HG03571 (cell line): ENCODE measurements around the gene BLNK.

Experiments
- ATAC-seq: cut with Tn5 transposase; IDR thresholded peaks from one replicate; pipeline ENCODE4 v1.9.1; 2021; ENCODE audit not compliant: unreplicated experiment

The BLNK gene

DNA sequence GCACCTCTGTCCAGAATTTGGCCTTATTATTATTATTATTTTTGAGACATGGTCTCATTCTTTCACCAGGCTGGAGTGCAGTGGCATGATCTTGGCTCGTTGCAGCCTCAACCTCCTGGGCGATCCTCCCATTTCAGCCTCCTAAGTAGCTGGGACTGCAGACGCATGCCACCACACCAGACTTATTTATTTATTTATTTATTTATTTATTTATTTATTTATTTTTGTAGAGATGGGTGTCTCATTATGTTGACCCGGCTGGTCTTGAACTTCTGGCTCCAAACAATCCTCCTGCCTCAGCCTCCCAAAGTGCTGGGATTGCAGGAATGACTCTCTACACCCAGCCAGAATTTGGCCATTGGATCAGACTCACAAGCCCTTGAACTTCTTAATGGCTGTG lies 6.4 kb downstream of the BLNK start:
- ATAC-seq, result no peak

DNA sequence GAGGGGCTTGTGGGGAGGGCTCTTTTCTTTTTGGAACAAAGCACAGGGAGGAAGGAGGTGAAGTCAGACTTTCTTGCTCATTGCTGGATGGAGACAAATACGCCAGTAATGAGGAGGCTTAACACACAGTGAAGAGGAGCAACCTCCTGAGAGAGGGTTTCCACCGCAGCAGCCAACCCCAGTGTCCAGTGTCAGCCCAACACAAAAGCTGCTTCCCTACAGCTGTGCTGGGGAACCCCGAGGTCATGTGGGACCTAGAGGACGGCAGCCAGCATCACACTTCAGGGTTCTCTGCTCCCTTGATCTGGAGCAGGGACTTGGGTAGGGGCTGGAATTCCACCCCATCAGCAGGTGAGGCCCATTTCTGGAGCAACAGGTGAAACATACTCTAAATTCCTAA lies 7.7 kb downstream of the BLNK start:
- no peak for ATAC-seq

DNA sequence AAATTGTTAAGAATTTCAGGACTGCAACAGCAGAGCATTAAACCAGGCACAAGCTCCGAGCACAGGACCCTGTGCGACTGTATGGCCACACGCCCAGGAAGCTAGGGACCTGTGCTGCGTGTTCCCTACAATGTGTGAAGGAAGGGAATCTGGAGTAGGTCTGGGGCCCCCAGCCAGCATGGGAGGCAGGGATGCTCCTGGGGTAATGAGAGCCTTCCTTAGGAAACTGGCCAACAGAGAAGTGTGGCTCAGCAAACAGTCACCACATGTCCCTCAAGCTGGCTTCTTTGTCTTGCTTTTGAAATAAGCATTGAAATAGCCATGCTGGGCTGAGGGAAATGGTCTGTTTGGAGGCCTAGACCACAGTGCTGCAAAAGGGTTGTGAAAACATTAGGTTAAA lies 8.2 kb downstream of the BLNK start:
- ATAC-seq, result no peak

DNA sequence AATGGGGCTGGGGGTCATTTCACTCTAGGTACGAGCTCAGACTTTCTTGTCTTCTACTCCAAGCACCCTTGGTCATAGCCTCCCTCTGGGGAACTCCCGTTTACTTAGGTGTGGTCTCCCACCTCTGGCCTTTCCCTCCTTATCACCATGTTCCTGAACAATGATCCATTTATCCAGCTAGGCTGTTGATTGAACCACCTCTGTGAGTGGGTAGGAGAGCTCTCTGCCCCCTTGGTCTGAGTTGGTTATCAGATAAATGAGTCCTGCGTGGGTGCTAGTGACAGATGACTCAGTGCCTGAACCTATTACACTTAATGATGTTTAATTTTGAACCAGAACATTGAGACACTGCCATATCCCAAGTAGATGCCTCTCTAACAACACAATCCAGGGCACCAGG lies 9.4 kb downstream of the BLNK start:
- no peak for ATAC-seq

DNA sequence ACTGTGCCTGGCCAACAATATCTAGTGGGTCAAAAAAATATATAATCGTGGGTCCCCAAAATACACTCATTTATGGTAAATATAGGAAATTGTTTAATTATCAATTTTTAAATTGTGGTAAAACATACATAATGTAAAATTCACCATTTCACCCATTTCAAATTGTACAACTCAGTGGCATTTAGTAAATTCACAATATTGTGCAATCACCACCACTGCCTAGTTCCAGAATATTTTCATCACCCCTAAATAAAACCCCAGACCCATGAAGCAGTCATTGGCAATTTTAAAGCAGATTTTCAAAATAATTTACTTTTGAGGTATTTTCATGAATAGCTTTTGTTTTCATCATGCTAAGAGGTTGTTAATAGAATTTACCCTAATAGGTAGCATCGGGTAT lies 10.2 kb downstream of the BLNK start:
- no peak for ATAC-seq

DNA sequence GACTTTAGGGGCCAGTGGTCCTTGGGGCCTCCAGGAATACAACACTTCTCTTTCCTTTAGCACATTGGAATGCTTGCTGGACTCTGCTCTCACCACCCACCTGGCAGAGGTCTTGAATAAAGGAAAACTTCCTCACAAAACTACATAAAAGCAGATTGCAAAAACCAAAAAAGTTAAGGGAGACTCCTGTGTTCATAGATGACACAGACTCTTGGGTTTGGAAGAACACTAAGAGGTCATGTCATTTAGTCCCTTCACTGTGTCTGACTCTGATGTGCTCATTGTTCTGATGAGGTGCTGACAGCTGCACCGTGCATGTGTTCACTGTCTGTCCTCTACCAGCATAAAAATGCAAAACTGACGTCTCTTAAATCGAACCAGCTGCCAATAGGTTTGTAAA lies 11.4 kb downstream of the BLNK start:
- ATAC-seq, result no peak

DNA sequence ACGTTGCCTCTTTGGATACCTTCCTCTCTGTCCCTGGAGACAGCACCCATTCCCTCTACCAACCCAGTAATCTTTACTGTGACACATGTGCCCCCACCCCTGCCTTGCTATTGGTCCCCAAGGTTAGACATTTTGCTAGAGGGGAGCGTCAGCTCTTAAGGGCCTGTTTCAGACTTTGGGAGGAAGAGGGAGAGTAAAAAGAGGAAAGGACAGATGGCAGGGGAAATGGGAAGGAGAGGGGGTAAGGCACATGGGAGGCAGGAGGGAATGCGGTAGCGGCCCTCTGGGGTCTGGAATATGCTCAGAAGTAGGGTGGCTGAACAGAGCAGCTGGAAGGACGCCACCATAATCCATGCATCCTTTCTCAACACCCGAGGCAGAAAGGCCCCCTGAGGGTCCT lies 12.2 kb downstream of the BLNK start:
- no peak for ATAC-seq

DNA sequence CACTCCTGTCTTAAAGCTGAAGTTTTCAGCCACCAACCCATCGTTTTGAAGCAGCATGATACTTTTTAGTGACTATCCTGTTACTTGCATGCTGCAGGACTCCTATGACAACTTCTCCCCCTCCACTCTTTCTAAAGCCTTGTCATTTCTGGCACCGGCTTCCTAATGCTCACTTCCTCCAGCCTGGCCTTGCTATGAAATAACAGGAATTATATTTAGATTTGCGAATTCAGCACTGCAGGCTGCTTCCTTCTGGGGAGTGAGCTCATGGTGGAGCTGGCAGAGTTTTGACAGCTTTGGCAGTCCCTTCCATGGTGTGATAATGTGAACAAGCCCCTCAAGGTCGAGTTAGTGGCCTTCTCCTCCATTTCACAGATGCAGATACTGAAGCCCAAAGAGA lies 13.4 kb downstream of the BLNK start:
- ATAC-seq, result no peak

DNA sequence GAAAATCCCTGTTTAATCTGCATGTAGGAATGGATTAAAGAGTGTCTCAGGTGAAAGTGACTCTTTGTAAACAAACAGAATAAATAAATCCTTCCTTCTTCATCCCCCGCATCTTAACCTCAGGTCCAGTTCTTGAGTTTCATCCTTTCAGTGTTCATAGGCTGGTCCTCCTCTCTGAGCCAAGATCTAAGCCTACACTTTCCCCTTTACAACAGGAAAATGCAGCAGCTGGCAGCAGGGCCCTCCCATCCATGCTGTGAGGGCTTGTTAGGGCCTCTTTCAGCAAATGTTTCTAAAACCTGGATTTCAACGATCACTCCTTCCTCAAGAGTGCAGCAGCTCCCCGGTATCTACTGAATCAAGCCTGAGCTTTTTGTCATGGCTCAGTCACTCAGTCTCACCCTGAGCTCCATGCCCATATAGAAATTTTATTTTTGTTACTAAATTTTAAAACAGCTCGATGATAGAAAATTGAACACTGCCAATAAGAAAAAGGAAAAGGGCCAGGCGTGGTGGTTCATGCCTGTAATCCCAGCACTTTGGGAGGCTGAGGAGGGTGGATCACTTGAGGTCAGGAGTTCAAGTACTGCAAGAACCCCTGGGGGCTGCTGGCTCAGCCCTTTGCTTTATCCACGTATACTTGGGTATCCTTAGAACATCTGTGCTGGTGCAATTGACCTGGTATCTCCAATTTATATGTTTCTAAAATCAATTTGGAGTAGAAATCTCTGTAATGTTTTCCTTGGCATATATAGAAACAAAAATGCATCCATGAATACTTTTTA lies 15.6 kb downstream of the BLNK start:
- ATAC-seq, result no peak

DNA sequence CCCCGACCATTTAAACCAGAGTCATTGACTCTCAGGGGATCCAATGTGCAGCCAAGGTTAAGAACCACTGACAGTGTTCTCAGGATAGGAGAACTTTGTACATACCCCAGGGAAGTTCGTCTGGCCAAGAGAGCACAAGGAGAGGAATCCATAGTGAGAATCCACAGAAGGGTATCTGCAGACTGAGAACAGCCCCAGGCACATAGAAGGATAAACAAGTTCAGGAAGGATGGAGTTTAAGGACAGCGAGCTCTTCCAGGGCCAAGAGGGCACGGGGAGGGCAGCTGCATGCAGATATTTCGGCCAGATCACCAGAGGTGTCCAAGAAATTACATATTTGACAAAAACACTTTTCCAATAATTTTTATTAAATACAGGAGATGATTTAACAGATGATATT lies 16.4 kb downstream of the BLNK start:
- no peak for ATAC-seq

DNA sequence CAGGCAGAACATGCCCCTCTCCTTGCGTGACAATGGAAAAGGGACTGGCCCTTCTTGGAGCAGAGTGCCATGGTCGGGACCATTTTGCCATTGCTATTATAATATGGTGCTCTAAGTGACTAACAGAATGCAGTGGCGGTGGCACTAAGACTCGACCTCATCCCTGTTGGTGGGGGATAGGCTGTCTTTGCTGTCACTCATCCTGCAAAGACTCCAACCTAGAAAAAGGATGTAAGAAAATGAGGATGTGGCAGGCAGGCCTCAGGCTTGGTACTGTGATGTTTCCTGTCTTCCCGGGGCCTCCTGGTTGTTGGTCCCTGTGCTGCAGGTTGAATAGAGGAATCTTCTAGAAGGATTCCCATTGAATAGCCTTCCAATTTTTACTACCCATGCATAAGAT lies 18.6 kb downstream of the BLNK start:
- ATAC-seq, result no peak

DNA sequence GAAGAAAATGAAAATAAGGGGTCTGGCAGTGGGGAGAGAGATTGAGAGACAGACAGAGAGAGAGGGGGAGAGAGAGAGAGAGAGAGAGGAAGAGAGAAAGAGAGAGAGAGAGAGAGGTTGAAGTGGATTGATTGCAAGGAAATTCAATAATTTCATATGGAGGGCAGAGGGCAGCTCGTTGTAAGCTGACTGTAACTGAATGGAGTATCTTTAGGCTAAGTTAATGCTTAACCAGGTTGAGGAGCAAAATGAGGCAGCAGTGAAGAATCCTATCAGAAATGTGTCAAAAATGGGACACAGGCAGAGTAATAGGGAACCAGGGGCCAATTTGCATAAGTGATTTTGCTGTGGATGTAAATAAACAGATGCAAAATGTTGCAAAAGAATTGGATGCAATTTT lies 21.0 kb downstream of the BLNK start:
- ATAC-seq, result no peak

DNA sequence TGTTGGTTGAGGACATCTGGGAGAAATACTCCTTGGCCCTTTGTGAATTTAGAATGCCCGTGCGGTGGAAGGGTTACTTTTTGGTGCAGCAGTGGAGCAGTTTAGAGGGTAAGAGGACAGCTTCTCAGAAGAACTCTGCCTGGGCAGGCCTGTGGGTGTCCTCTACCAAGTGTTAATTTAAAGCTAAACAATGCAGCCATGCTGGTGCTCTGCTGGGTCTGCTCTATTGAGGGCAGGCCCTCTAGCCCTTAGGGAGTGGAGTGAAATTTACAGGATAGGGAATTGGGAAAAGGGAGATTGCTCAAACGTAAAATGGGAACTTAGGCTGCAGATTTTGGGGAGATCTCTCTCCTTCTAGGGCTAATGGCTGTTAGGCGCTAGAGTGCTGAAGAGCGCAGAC lies 22.1 kb downstream of the BLNK start:
- ATAC-seq, result no peak

DNA sequence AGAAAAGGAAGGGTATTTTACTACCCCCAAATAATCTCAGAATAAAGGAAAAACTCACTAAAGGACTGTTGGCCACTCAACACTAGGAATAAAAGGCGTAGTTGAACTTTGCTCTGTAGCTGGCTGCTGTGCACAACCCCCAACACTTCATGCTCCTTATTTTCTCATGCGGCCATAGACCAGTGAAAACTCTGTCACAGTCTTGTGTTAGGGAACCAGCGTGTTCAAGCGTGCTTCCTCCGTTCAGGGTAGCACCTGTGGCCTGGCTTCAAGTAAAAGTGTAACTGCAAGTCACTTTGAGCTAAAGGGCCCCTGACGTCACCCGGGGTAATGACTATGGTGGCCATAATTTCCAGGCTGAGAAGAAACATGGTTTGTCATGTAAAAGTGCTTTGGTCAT lies 27.0 kb downstream of the BLNK start:
- peak; percentile 97 for ATAC-seq

DNA sequence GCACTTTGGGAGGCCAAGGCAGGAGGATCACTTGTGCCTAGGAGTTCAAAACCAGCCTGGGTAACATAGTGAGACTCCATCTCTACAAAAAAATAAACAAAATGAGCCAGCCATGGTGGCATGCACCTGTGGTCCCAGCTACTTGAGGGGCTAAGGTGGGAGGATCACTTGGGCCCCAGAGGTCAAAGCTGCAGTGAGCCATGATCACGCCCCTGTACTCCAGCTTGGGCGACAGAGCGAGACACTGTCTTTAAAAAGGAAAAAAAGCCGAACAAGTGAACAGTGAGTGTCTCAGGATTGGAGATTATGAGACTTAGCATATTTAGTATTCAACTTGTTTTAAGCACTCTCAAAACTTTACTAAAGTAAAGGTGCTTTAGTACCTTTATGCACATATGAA lies 28.1 kb downstream of the BLNK start:
- no peak for ATAC-seq

DNA sequence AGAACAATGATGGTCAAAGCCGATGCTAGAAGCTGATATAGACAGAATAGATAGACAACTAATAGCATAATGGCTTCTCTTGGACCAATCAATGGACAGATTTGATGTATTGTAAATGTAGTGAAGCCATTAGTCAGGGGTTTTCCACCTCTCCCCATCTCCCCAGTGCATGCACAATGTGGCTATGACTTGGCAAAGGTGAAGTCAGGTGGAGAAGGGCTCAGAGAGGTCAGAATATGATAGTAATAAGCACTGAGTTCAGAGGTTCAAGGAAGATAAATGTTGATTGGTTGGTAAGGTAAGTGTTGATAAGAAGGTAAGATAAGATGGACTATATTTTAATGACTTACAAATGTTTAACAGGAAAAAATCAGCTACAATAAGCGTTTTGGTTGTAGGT lies 28.5 kb downstream of the BLNK start:
- ATAC-seq, result no peak

DNA sequence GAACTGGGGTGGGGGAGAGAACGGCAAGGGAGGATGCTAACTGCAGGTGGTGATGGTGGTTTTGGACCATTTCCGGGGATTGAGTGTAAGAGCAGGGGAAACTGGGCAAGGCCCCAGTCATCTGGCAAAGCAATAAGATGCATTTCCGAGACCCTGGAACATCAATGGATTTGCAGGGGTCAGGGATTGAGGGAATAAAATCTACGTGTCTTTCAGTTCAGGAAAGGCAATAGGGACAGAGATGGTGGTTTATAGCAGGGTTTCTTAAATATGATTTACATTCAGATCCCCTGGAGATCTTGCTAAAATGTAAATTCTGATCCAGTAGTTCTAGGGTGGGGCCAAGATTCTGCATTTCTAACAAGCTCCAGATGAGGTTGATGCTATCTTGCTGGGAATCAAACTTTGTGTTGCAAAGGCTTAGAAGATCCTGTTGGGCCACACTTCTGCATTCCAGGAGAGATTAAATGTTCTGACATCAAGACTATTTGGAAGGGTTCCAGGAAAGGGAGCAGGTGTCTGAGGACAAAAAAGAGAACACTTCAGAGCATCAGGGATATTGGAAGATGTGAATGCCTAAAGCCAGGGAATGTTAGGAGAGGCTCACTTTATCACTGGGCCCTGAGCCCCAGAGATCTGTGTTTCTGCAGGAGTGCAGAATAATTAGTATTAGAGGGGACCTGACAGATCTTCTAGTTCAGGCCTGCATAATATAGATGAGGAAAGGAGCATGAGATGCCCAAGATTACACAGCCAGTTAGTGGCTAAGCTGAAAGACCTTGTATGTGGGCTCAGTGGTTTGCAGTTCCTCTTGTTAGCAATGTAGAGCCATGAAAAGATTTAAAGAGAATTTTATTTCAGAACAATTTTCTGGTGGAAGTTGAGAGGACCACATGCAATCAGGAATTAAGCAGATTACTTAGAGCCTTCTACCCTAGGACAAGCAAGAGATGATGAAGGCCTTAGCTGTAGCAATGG lies 32.4 kb downstream of the BLNK start:
- no peak for ATAC-seq

DNA sequence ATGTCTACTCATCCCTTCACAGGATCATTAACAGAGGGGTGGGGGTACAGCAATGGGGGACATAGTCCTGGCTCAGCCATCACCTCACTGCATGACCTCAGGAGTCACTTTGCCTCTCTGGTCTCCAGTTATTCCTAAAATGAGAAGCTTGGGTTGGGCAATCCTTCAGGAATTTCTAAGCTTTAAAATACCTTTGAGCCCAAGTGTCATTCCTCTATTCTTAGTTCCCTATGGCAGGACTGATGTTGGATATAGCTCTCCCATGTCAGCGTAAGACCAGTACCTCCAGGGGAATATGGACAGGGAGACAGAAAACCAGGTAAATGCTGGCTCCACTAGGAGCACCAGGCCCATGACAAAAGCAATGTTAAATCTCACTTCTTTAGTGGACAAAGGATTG lies 34.5 kb downstream of the BLNK start:
- ATAC-seq, result no peak

DNA sequence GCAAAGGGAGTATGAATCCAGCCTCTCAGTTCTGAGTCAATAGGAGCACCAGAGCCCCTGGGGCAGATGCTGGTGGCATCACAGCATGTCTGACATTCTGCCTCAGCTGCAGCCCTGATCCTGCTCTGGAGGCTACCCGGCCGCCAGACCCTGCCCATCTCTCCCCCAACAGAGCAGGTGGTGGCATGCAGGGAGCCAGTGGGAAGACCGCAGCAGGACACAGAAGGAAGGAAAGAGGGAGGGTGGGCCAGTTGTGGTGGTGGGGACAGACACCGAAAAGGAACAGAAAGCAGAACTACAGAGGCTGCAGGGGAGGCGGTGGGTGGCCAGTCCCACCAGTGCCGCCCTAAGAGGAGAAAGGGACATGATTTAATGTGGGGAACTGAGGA lies 35.3 kb downstream of the BLNK start:
- no peak for ATAC-seq

DNA sequence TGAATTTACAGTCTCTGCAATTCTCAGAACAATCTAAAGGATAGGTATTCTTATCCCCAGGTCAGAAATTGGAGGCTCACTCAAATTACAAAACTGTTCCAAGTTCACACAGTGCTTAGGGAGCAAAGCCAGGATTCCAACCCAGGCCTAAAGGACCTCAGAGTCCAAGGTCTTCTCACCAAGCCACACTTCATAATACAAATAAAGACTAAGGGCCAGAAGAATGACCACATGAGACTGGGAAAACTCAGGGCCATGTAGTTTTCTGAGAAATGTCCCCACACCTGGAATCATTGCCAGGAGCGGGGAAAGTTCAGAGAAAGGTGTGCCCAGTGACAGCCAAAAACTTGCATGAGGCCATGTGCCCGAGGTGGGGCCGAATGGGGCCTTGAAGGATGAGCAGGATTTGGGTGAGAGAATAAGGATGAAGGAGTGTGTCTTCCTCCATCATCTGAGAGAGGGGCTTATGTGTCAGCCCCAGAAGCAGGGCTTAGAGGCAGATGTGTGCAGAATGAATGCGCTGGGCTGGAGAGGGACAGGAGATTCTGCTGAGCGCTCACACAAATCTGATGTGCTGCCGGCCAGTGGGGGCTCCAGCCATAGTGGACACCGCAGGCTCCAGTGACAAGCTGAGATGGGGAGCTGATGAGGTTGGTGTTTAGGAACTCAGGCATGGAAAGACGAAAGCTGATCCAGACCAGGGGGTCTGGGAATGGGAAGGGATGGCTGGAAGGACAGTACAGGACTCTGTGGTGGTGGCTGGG lies 35.9 kb downstream of the BLNK start:
- ATAC-seq, result no peak

DNA sequence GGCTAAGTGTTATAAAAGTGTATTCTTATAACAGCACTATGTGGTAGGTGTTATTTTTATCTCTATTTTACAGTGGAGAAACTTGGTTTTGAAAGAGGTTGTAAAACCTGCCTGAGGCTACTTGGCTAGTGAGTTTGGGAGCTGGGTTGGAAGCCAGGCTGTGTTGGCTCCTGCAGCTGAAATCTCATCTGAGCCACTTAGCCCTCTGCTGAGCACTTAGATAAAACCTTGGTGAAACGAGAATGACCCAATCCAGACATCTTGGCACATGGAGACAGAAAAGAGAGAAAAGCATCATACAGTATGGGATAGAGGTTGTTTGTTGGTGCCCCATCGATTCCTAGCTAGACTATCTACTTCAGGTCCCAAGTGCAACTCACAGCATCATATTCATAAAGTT lies 37.4 kb downstream of the BLNK start:
- no peak for ATAC-seq

DNA sequence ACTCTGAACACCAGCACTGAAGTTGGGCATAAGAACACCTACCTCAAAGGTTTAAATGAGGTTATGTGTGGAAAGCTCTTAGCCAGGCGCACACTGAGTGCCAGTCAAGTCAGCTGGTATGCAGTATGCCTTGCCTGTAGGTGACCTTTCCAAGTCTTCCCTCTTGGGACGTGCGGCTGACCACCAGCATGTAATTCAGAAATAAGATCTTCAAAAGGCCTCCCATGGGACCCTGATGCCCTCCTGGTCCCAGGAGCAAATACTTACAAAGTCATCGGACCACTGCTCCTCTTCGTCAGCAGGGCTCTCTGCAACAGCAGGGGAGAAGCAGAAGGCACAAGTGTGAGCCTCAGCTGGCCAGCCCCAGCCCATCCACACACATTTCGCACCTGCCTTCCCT lies 40.8 kb downstream of the BLNK start:
- no peak for ATAC-seq
